Neutrophil (primary cell): ENCODE measurements around the gene ATF6.

Source experiments
- H3K27ac ChIP-seq: fragments of 200-600 bp; sonication (generic); 2 replicates; pipeline ENCODE4 v1.5.1; 2016; ENCODE audit warnings: mild to moderate bottlenecking, moderate library complexity
- H3K27me3 ChIP-seq: fragments of 200-600 bp; sonication (generic); 2 replicates; pipeline ENCODE4 v1.6.0; 2016; ENCODE audit warnings: mild to moderate bottlenecking
- H3K36me3 ChIP-seq: fragments of 200-600 bp; sonication (generic); 2 replicates; pipeline ENCODE4 v1.5.1; 2017
- H3K4me1 ChIP-seq, 2 experiments: fragments of 200-600 bp in 1 of 2; sonication (generic) in 1 of 2; 1 replicate in 1 of 2; 2 replicates in 1 of 2; pipeline versions ENCODE4 v1.5.1 to v1.6.1; 2013 to 2016; ENCODE audit warnings: low read depth in 1 of 2, low read length in 1 of 2, mild to moderate bottlenecking in 1 of 2, moderate library complexity in 1 of 2; ENCODE audit not compliant: control insufficient read depth in 1 of 2, insufficient read depth in 1 of 2
- H3K4me3 ChIP-seq, 2 experiments: fragments of 200-600 bp in 1 of 2; sonication (generic) in 1 of 2; 1 replicate in 1 of 2; 2 replicates in 1 of 2; pipeline ENCODE4 v1.5.1; 2013 to 2016; ENCODE audit warnings: low read depth in 1 of 2, low read length in 1 of 2, mild to moderate bottlenecking in 1 of 2, moderate library complexity in 1 of 2
- H3K9me3 ChIP-seq: fragments of 200-600 bp; sonication (generic); 2 replicates; pipeline ENCODE4 v1.5.1; 2016
- CTCF ChIP-seq: fragments of 200-600 bp; sonication (generic); IDR thresholded peaks from 2 replicates; pipeline ENCODE4 v1.5.1; 2016; ENCODE audit warnings: antibody characterized with exemption

Gene ATF6

GRCh38 chr1:161863549-161863948 is 97.4 kb downstream of the ATF6 start:
- H3K36me3 ChIP-seq: peaks cover 63% of the 10 kb centered on the region
- no peaks in the 10 kb centered on the region for H3K4me1 ChIP-seq
- H3K27ac ChIP-seq: no peak overlapping the region
- TF ChIP-seq CTCF: no peak
- H3K4me3 ChIP-seq: no peak overlapping the region
- H3K27me3 ChIP-seq: no peaks in the 10 kb centered on the region
- H3K9me3 ChIP-seq: no peaks in the 10 kb centered on the region

GRCh38 chr1:161864577-161864976 is 98.5 kb downstream of the ATF6 start:
- Histone ChIP-seq H3K36me3 (peaks cover 63% of the 10 kb centered on the region), H3K27me3 (no peaks in the 10 kb centered on the region), H3K4me1 (no peaks in the 10 kb centered on the region), H3K4me3 (no peak overlapping the region), H3K27ac (no peak overlapping the region), H3K9me3 (no peaks in the 10 kb centered on the region)
- TF ChIP-seq CTCF: no peak

- no peaks in the 10 kb centered on the region for H3K4me1 ChIP-seq
- TF ChIP-seq CTCF: no peak
- peaks cover 59% of the 10 kb centered on the region for H3K36me3 ChIP-seq
- no peaks in the 10 kb centered on the region for H3K27me3 ChIP-seq
- no peaks in the 10 kb centered on the region for H3K9me3 ChIP-seq
- no peak overlapping the region for H3K27ac ChIP-seq
- no peak overlapping the region for H3K4me3 ChIP-seq
Observed at GRCh38 chr1:161866241-161866640, 100.1 kb downstream of the ATF6 start.

- no peak for TF ChIP-seq CTCF
- no peaks in the 10 kb centered on the region for H3K9me3 ChIP-seq
- H3K27ac ChIP-seq: no peak overlapping the region
- H3K4me3 ChIP-seq: no peak overlapping the region
- peaks cover 35% of the 10 kb centered on the region for H3K36me3 ChIP-seq
- H3K27me3 ChIP-seq: no peaks in the 10 kb centered on the region
- H3K4me1 ChIP-seq: no peaks in the 10 kb centered on the region
Observed at GRCh38 chr1:161868832-161869231, 102.7 kb downstream of the ATF6 start.

- Histone ChIP-seq H3K4me1 (no peaks in the 10 kb centered on the region), H3K27ac (no peak overlapping the region), H3K9me3 (no peaks in the 10 kb centered on the region), H3K27me3 (no peaks in the 10 kb centered on the region), H3K36me3 (peaks cover 31% of the 10 kb centered on the region), H3K4me3 (no peak overlapping the region)
- TF ChIP-seq CTCF: no peak
Observed at GRCh38 chr1:161869291-161869690, 103.2 kb downstream of the ATF6 start.

GRCh38 chr1:161872506-161872905 is 106.4 kb downstream of the ATF6 start:
- H3K4me1 ChIP-seq: no peaks in the 10 kb centered on the region
- no peak overlapping the region for H3K4me3 ChIP-seq
- H3K9me3 ChIP-seq: no peaks in the 10 kb centered on the region
- peaks cover 6% of the 10 kb centered on the region for H3K36me3 ChIP-seq
- no peak overlapping the region for H3K27ac ChIP-seq
- no peaks in the 10 kb centered on the region for H3K27me3 ChIP-seq
- no peak for TF ChIP-seq CTCF
